GM23338 (cell line): Measurements from ENCODE around the gene RAP1B. TPM values are rescaled to one million over a fixed set of nuclear protein-coding genes. Genes with fewer than 3 reads are reported as not detected.

Experiments
- ATAC-seq: fragments of 200-7000 bp; cut with Tn5 transposase; 3 replicates; pipeline ENCODE4 v1.9.1; 2020
- DNase-seq: peaks from one replicate; pipeline ENCODE4 v3.0.0-alpha.2; 2015; ENCODE audit warnings: low spot score
- H2AFZ ChIP-seq: fragments of 200-600 bp; sonication (generic); 2 replicates; pipeline ENCODE4 v1.8.0; 2016; ENCODE audit warnings: antibody characterized with exemption, mild to moderate bottlenecking, moderate library complexity
- H3F3A ChIP-seq: fragments of 200-600 bp; sonication (generic); replicated peaks from 2 replicates; pipeline ENCODE4 v1.8.0; 2017; ENCODE audit warnings: antibody characterized with exemption, mixed run types, low read depth
- H3K27ac ChIP-seq: fragments of 200-600 bp; sonication (generic); 2 replicates; pipeline ENCODE4 v1.6.1; 2016; ENCODE audit warnings: low read depth
- H3K27me3 ChIP-seq: fragments of 200-600 bp; sonication (generic); 2 replicates; pipeline ENCODE4 v1.8.0; 2016; ENCODE audit warnings: mild to moderate bottlenecking, mixed run types, moderate library complexity; ENCODE audit not compliant: insufficient read depth
- H3K36me3 ChIP-seq: fragments of 200-600 bp; sonication (generic); 2 replicates; pipeline ENCODE4 v1.8.0; 2016; ENCODE audit warnings: mild to moderate bottlenecking; ENCODE audit not compliant: insufficient read depth
- H3K4me1 ChIP-seq: fragments of 200-600 bp; sonication (generic); 2 replicates; pipeline ENCODE4 v1.8.0; 2016; ENCODE audit warnings: mild to moderate bottlenecking, moderate library complexity; ENCODE audit not compliant: insufficient read depth
- H3K4me2 ChIP-seq: fragments of 200-600 bp; sonication (generic); 2 replicates; pipeline ENCODE4 v1.7.1; 2017; ENCODE audit warnings: mixed run types
- H3K4me3 ChIP-seq: fragments of 200-600 bp; sonication (generic); 2 replicates; pipeline ENCODE4 v1.6.1; 2016; ENCODE audit warnings: mixed run types
- H3K79me2 ChIP-seq: fragments of 200-600 bp; sonication (generic); replicated peaks from 2 replicates; pipeline ENCODE4 v1.8.0; 2017; ENCODE audit warnings: mild to moderate bottlenecking; ENCODE audit not compliant: insufficient read depth
- H3K9me2 ChIP-seq: fragments of 200-600 bp; sonication (generic); 2 replicates; pipeline ENCODE4 v1.8.0; 2017; ENCODE audit not compliant: insufficient read depth
- H4K20me1 ChIP-seq: fragments of 200-600 bp; sonication (generic); replicated peaks from 2 replicates; pipeline ENCODE4 v1.8.0; 2017; ENCODE audit warnings: mild to moderate bottlenecking; ENCODE audit not compliant: insufficient read depth
- H3K27ac Mint-ChIP-seq: 2 replicates; pipeline ENCODE4 v1.8.0; 2020; ENCODE audit warnings: inconsistent platforms, mild to moderate bottlenecking, moderate library complexity, mixed read lengths
- H3K27me3 Mint-ChIP-seq: 3 replicates; pipeline ENCODE4 v1.8.0; 2022; ENCODE audit warnings: low read depth, mild to moderate bottlenecking, moderate library complexity, mixed read lengths, inconsistent platforms; ENCODE audit not compliant: insufficient read depth, poor library complexity
- H3K36me3 Mint-ChIP-seq: 3 replicates; pipeline ENCODE4 v1.8.0; 2021; ENCODE audit warnings: low read depth, mild to moderate bottlenecking, inconsistent platforms, moderate library complexity, mixed read lengths
- H3K4me1 Mint-ChIP-seq: 3 replicates; pipeline ENCODE4 v1.8.0; 2020; ENCODE audit warnings: mild to moderate bottlenecking, inconsistent platforms, mixed read lengths
- H3K4me3 Mint-ChIP-seq: 3 replicates; pipeline ENCODE4 v1.8.0; 2021; ENCODE audit warnings: moderate library complexity, mild to moderate bottlenecking, inconsistent platforms, mixed read lengths
- H3K9me3 Mint-ChIP-seq: 3 replicates; pipeline ENCODE4 v1.8.0; 2020; ENCODE audit warnings: moderate library complexity, mild to moderate bottlenecking, inconsistent platforms, mixed read lengths
- CREB1 ChIP-seq: fragments of 250-450 bp; sonication (Bioruptor Pico); IDR thresholded peaks from 2 replicates; pipeline ENCODE4 v1.5.0; 2020; ENCODE audit warnings: low read depth, mild to moderate bottlenecking, moderate library complexity
- ETS1 ChIP-seq: IDR thresholded peaks from 2 replicates; pipeline ENCODE4 v1.6.1; 2016; ENCODE audit warnings: antibody characterized with exemption
- EZH2 ChIP-seq: fragments of 200-600 bp; sonication (generic); IDR thresholded peaks from one replicate; pipeline ENCODE4 v1.8.0; 2017; ENCODE audit warnings: antibody characterized with exemption, mild to moderate bottlenecking, low read depth; ENCODE audit not compliant: unreplicated experiment
- EZH2phosphoT487 ChIP-seq: fragments of 200-600 bp; sonication (generic); IDR thresholded peaks from one replicate; pipeline ENCODE4 v1.8.1; 2018; ENCODE audit warnings: antibody characterized with exemption; ENCODE audit not compliant: unreplicated experiment
- JUNB ChIP-seq: IDR thresholded peaks from one replicate; pipeline ENCODE4 v1.6.1; 2016; ENCODE audit warnings: antibody characterized with exemption; ENCODE audit not compliant: unreplicated experiment
- NANOG ChIP-seq: IDR thresholded peaks from 2 replicates; pipeline ENCODE4 v1.6.1; 2016; ENCODE audit warnings: antibody characterized with exemption, borderline replicate concordance
- POLR2AphosphoS5 ChIP-seq: IDR thresholded peaks from 2 replicates; pipeline ENCODE4 v1.6.1; 2016; ENCODE audit warnings: antibody characterized with exemption, low read depth
- STAT1 ChIP-seq: IDR thresholded peaks from one replicate; pipeline ENCODE4 v1.6.1; 2016; ENCODE audit warnings: antibody characterized with exemption; ENCODE audit not compliant: unreplicated experiment
- ZNF114 ChIP-seq: fragments of 250-450 bp; sonication (Bioruptor Pico); IDR thresholded peaks from 2 replicates; pipeline ENCODE4 v1.5.0; 2020; ENCODE audit warnings: mild to moderate bottlenecking, moderate library complexity
- ZNF331 ChIP-seq: fragments of 250-450 bp; sonication (Bioruptor Pico); IDR thresholded peaks from 2 replicates; pipeline ENCODE4 v1.5.0; 2020; ENCODE audit warnings: low read depth, mild to moderate bottlenecking, moderate library complexity
- long read RNA-seq: library from polyadenylated mRNA; unstranded; transcript quantifications from one replicate; pipeline ENCODE4 v2.0.0, GENCODE V29; 2020; ENCODE audit not compliant: unreplicated experiment
- polyA plus RNA-seq: library from polyadenylated mRNA; unstranded; fragments of >200 nt; fragmentation: Nextera tagmentation; extraction: Ambion mirVana; gene quantifications from 2 replicates; pipeline ENCODE4 v1.2.1, GENCODE V29; 2016
- total RNA-seq: library from RNA; depleted of rRNA; stranded (reverse); fragments of >200 nt; shearing (Covaris generic); gene quantifications from 2 replicates; pipeline ENCODE4 v1.2.3, GENCODE V29; 2014; rRNA removed
- TF ChIP-seq, protein P1 (sequence below): fragments of 250-450 bp; sonication (Bioruptor Pico); IDR thresholded peaks from 2 replicates; pipeline ENCODE4 v1.5.0; 2020; ENCODE audit warnings: mild to moderate bottlenecking, moderate library complexity
- TF ChIP-seq, protein P2 (sequence below), 2 experiments: fragments of 200-600 bp in 1 of 2; sonication (generic) in 1 of 2; conservative IDR thresholded peaks; 2 replicates each; pipeline versions ENCODE4 v1.5.1 to v1.6.1; 2016 to 2017; ENCODE audit warnings: antibody characterized with exemption in 2 of 2, low read depth in 2 of 2, mild to moderate bottlenecking in 2 of 2, moderate library complexity in 1 of 2
- TF ChIP-seq, protein P3 (sequence below): IDR thresholded peaks from one replicate; pipeline ENCODE4 v1.6.1; 2018; ENCODE audit warnings: antibody characterized with exemption; ENCODE audit not compliant: unreplicated experiment

Gene RAP1B
- total RNA-seq (122 and 128 TPM in 2 replicates), polyA plus RNA-seq (76.0 and 90.6 TPM in 2 replicates)
- long read RNA-seq, full-length matches to known transcripts: 86 of 91 reads
- long read RNA-seq, partial matches to known transcripts: 1 of 91 reads
- long read RNA-seq, other reads (novel, unspliced or antisense): 4 of 91 reads

- Histone ChIP-seq H3F3A (0 out of 2 replicates have a peak, but pooled peaks cover 4% of the 10 kb centered on the region), H3K9me2 (no peaks in the 10 kb centered on the region), H3K27me3 (no peaks in the 10 kb centered on the region), H3K4me3 (peak within 1 kb of the TSS; percentile 83), H3K27ac (peak within 1 kb of the TSS; percentile 97), H3K4me2 (peak within 1 kb of the TSS; percentile 96), H2AFZ (peak within 1 kb of the TSS; percentile 88; the same call in 1 of the 2 replicates), H3K36me3 (no peaks in the 10 kb centered on the region), H4K20me1 (peaks cover 31% of the 10 kb centered on the region), H3K4me1 (peaks cover 41% of the 10 kb centered on the region), H3K79me2 (peaks cover 43% of the 10 kb centered on the region)
- Mint-ChIP-seq H3K36me3 (peaks cover 7% of the 10 kb centered on the region; the same call in 2 of the 3 replicates), H3K4me1 (peaks cover 41% of the 10 kb centered on the region), H3K27me3 (peaks cover 8% of the 10 kb centered on the region), H3K4me3 (peak within 1 kb of the TSS; percentile 90), H3K9me3 (no peaks in the 10 kb centered on the region; the same call in 2 of the 3 replicates), H3K27ac (peak within 1 kb of the TSS; percentile 98)
- DNase-seq: peak; percentile 88
- TF ChIP-seq, protein P1, sequence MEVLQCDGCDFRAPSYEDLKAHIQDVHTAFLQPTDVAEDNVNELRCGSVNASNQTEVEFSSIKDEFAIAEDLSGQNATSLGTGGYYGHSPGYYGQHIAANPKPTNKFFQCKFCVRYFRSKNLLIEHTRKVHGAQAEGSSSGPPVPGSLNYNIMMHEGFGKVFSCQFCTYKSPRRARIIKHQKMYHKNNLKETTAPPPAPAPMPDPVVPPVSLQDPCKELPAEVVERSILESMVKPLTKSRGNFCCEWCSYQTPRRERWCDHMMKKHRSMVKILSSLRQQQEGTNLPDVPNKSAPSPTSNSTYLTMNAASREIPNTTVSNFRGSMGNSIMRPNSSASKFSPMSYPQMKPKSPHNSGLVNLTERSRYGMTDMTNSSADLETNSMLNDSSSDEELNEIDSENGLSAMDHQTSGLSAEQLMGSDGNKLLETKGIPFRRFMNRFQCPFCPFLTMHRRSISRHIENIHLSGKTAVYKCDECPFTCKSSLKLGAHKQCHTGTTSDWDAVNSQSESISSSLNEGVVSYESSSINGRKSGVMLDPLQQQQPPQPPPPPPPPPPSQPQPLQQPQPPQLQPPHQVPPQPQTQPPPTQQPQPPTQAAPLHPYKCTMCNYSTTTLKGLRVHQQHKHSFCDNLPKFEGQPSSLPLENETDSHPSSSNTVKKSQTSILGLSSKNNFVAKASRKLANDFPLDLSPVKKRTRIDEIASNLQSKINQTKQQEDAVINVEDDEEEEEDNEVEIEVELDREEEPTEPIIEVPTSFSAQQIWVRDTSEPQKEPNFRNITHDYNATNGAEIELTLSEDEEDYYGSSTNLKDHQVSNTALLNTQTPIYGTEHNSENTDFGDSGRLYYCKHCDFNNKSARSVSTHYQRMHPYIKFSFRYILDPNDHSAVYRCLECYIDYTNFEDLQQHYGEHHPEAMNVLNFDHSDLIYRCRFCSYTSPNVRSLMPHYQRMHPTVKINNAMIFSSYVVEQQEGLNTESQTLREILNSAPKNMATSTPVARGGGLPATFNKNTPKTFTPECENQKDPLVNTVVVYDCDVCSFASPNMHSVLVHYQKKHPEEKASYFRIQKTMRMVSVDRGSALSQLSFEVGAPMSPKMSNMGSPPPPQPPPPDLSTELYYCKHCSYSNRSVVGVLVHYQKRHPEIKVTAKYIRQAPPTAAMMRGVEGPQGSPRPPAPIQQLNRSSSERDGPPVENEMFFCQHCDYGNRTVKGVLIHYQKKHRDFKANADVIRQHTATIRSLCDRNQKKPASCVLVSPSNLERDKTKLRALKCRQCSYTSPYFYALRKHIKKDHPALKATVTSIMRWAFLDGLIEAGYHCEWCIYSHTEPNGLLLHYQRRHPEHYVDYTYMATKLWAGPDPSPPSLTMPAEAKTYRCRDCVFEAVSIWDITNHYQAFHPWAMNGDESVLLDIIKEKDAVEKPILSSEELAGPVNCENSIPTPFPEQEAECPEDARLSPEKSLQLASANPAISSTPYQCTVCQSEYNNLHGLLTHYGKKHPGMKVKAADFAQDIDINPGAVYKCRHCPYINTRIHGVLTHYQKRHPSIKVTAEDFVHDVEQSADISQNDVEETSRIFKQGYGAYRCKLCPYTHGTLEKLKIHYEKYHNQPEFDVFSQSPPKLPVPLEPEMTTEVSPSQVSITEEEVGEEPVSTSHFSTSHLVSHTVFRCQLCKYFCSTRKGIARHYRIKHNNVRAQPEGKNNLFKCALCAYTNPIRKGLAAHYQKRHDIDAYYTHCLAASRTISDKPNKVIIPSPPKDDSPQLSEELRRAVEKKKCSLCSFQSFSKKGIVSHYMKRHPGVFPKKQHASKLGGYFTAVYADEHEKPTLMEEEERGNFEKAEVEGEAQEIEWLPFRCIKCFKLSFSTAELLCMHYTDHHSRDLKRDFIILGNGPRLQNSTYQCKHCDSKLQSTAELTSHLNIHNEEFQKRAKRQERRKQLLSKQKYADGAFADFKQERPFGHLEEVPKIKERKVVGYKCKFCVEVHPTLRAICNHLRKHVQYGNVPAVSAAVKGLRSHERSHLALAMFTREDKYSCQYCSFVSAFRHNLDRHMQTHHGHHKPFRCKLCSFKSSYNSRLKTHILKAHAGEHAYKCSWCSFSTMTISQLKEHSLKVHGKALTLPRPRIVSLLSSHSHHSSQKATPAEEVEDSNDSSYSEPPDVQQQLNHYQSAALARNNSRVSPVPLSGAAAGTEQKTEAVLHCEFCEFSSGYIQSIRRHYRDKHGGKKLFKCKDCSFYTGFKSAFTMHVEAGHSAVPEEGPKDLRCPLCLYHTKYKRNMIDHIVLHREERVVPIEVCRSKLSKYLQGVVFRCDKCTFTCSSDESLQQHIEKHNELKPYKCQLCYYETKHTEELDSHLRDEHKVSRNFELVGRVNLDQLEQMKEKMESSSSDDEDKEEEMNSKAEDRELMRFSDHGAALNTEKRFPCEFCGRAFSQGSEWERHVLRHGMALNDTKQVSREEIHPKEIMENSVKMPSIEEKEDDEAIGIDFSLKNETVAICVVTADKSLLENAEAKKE (CRISPR knock-in tag): no peak
- no peak for TF ChIP-seq ZNF114 (CRISPR knock-in tag)
- TF ChIP-seq ZNF331 (CRISPR knock-in tag): no peak
- TF ChIP-seq ETS1: 0 out of 2 replicates have a peak, but pooled peaks have one; percentile 27
- TF ChIP-seq, protein P2, sequence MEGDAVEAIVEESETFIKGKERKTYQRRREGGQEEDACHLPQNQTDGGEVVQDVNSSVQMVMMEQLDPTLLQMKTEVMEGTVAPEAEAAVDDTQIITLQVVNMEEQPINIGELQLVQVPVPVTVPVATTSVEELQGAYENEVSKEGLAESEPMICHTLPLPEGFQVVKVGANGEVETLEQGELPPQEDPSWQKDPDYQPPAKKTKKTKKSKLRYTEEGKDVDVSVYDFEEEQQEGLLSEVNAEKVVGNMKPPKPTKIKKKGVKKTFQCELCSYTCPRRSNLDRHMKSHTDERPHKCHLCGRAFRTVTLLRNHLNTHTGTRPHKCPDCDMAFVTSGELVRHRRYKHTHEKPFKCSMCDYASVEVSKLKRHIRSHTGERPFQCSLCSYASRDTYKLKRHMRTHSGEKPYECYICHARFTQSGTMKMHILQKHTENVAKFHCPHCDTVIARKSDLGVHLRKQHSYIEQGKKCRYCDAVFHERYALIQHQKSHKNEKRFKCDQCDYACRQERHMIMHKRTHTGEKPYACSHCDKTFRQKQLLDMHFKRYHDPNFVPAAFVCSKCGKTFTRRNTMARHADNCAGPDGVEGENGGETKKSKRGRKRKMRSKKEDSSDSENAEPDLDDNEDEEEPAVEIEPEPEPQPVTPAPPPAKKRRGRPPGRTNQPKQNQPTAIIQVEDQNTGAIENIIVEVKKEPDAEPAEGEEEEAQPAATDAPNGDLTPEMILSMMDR (conservative IDR thresholded peaks at IDR 0.05; ENCODE audit: low read depth in 2 of 2): no peak
- no peak for TF ChIP-seq EZH2phosphoT487
- TF ChIP-seq JUNB: no peak
- TF ChIP-seq STAT1: no peak
- TF ChIP-seq CREB1 (CRISPR knock-in tag): peak; percentile 79
- TF ChIP-seq, protein P3, sequence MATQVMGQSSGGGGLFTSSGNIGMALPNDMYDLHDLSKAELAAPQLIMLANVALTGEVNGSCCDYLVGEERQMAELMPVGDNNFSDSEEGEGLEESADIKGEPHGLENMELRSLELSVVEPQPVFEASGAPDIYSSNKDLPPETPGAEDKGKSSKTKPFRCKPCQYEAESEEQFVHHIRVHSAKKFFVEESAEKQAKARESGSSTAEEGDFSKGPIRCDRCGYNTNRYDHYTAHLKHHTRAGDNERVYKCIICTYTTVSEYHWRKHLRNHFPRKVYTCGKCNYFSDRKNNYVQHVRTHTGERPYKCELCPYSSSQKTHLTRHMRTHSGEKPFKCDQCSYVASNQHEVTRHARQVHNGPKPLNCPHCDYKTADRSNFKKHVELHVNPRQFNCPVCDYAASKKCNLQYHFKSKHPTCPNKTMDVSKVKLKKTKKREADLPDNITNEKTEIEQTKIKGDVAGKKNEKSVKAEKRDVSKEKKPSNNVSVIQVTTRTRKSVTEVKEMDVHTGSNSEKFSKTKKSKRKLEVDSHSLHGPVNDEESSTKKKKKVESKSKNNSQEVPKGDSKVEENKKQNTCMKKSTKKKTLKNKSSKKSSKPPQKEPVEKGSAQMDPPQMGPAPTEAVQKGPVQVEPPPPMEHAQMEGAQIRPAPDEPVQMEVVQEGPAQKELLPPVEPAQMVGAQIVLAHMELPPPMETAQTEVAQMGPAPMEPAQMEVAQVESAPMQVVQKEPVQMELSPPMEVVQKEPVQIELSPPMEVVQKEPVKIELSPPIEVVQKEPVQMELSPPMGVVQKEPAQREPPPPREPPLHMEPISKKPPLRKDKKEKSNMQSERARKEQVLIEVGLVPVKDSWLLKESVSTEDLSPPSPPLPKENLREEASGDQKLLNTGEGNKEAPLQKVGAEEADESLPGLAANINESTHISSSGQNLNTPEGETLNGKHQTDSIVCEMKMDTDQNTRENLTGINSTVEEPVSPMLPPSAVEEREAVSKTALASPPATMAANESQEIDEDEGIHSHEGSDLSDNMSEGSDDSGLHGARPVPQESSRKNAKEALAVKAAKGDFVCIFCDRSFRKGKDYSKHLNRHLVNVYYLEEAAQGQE: no peak
- peak; percentile 90 for TF ChIP-seq POLR2AphosphoS5
- TF ChIP-seq EZH2: no peak
- TF ChIP-seq NANOG: no peak
- peak; percentile 91 for ATAC-seq
Measured at GRCh38 chr12:68610370-68611093, at the start of gene RAP1B. Gene RAP1B (plus strand): TSS chr12:68610899. CDS start chr12:68648725, 37,826 bp downstream.
